ENCODE measurements around the gene BARX2.

DNA sequence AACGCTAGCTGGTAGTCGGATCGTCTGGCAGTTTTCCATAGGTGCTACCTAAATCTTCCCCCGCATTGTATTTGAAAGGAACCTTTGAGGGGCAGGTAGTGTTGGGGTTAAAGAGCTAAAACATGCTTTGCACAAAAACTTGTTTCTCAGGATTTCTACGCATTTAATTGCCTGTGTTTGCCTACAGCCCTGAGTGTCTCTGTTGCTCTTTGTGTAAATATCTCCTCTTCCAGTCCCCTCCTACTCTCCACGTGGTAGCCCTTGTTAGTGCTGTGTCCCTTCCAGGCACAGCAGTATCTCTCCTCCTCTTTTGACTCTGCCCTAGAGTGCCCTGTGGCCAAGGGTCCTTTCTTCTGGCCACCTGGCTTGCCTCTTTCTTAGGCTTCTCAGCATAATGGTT lies 81.7 kb downstream of the BARX2 start:
- no peak for TF ChIP-seq POLR2AphosphoS5 (IDR thresholded peaks at IDR 0.05; ENCODE audit: low read depth, low read length)
- TF ChIP-seq POLR2A (IDR thresholded peaks at IDR 0.05; ENCODE audit: low read depth, low read length), result no peak
- no peak for TF ChIP-seq TAF1 (IDR thresholded peaks at IDR 0.05; ENCODE audit: borderline replicate concordance, low read depth, low read length)

All from GM12892 (cell line).